GM12878 (cell line): ENCODE results near the gene SGMS1. TPM values are rescaled to one million over a fixed set of nuclear protein-coding genes. Genes with fewer than 3 reads are reported as not detected.

Source experiments
- ATAC-seq: fragments of 200-7000 bp; cut with Tn5 transposase; 3 replicates; pipeline ENCODE4 v1.9.1; 2020; ENCODE audit warnings: mild to moderate bottlenecking, moderate library complexity
- BruUV-seq: library from RNA; stranded (reverse); fragments of 400-500 nt; replicated peaks from 2 replicates; lab custom pipeline; 2021; lab: Mats Ljungman, UMichigan
- CTCF ChIA-PET: fragments of 300-600 bp; sonication (Branson Sonifier 250); formaldehyde crosslinking; extraction: SDS; loops from one replicate; lab custom pipeline; 2021; ENCODE audit warnings: inconsistent platforms; lab: Yijun Ruan, JAX
- POLR2A ChIA-PET: fragments of 350-600 bp; formaldehyde crosslinking; extraction: SDS; loops from one replicate; lab custom pipeline; 2021; ENCODE audit warnings: inconsistent platforms; lab: Charles Lee
- RAD21 ChIA-PET: fragments of 300-600 bp; sonication (Branson Sonifier 250); formaldehyde crosslinking; loops from one replicate; lab custom pipeline; 2023; ENCODE audit warnings: antibody characterized with exemption; ENCODE audit not compliant: unreplicated experiment; lab: Charles Lee
- SMC1A ChIA-PET: fragments of 300-600 bp; sonication (Branson Sonifier 250); formaldehyde crosslinking; loops from one replicate; lab custom pipeline; 2023; ENCODE audit not compliant: unreplicated experiment, uncharacterized antibody; lab: Charles Lee
- DNase-seq: peaks from one replicate; pipeline ENCODE4 v3.0.0-alpha.2; 2011; ENCODE audit warnings: low read depth, low spot score
- FAIRE-seq: peaks from 3 replicates; lab custom pipeline; 2011; peaks lifted over from hg19 to GRCh38; lab: Jason Lieb, UNC
- H2AFZ ChIP-seq: 2 replicates; pipeline ENCODE4 v1.6.0; 2011; ENCODE audit warnings: low read depth, low read length, control low read depth; ENCODE audit not compliant: control insufficient read depth
- H3K27ac ChIP-seq: 2 replicates; pipeline ENCODE4 v1.5.1; 2011; ENCODE audit warnings: control low read depth; ENCODE audit not compliant: control insufficient read depth, insufficient read depth
- H3K27me3 ChIP-seq, 2 experiments: replicated peaks in 1 of 2; 2 replicates each; pipeline versions ENCODE4 v1.6.0 to v1.6.1; 2011; ENCODE audit warnings: low read length in 1 of 2; ENCODE audit not compliant: control insufficient read depth in 2 of 2, insufficient read depth in 2 of 2
- H3K36me3 ChIP-seq, 2 experiments: 2 replicates each; pipeline ENCODE4 v1.5.1; 2011; ENCODE audit warnings: low read length in 1 of 2; ENCODE audit not compliant: control insufficient read depth in 2 of 2, insufficient read depth in 2 of 2
- H3K4me1 ChIP-seq: 2 replicates; pipeline ENCODE4 v1.6.1; 2011; ENCODE audit warnings: mild to moderate bottlenecking, low read length, moderate library complexity, mixed read lengths; ENCODE audit not compliant: control insufficient read depth, insufficient read depth
- H3K4me2 ChIP-seq: 2 replicates; pipeline ENCODE4 v1.6.0; 2011; ENCODE audit warnings: control low read depth; ENCODE audit not compliant: control insufficient read depth, insufficient read depth
- H3K4me3 ChIP-seq: fragments of 200-600 bp; sonication (generic); 2 replicates; pipeline ENCODE4 v1.5.1; 2016
- H3K79me2 ChIP-seq: 2 replicates; pipeline ENCODE4 v1.6.0; 2011; ENCODE audit warnings: low read length; ENCODE audit not compliant: control insufficient read depth, insufficient read depth
- H3K9ac ChIP-seq: 2 replicates; pipeline ENCODE4 v1.8.0; 2011; ENCODE audit warnings: low read length, control low read depth, mixed read lengths; ENCODE audit not compliant: control insufficient read depth, insufficient read depth
- H3K9me3 ChIP-seq: replicated peaks from 3 replicates; pipeline ENCODE4 v1.5.1; 2011; ENCODE audit warnings: mild to moderate bottlenecking, low read length; ENCODE audit not compliant: control insufficient read depth, insufficient read depth
- H4K20me1 ChIP-seq: 2 replicates; pipeline ENCODE4 v1.6.0; 2011; ENCODE audit not compliant: control insufficient read depth, insufficient read depth
- ATF3 ChIP-seq: IDR thresholded peaks from 2 replicates; pipeline ENCODE4 v1.6.1; 2011; ENCODE audit warnings: low read depth, mild to moderate bottlenecking, low read length, moderate library complexity, borderline replicate concordance; ENCODE audit errors: extremely low read depth
- CBX3 ChIP-seq: fragments of 200-600 bp; sonication (generic); IDR thresholded peaks from 2 replicates; pipeline ENCODE4 v1.6.1; 2016; ENCODE audit warnings: low read depth, borderline replicate concordance
- FOXK2 ChIP-seq: fragments of 450-650 bp; IDR thresholded peaks from 2 replicates; pipeline ENCODE4 v1.6.1; 2017; ENCODE audit warnings: mild to moderate bottlenecking, moderate library complexity
- HDAC2 ChIP-seq: fragments of 200-600 bp; sonication (generic); IDR thresholded peaks from 2 replicates; pipeline ENCODE4 v1.6.1; 2017
- HDAC6 ChIP-seq: fragments of 200-600 bp; sonication (generic); IDR thresholded peaks from one replicate; pipeline ENCODE4 v1.8.0; 2017; ENCODE audit warnings: antibody characterized with exemption; ENCODE audit not compliant: unreplicated experiment
- IRF5 ChIP-seq: fragments of 450-650 bp; IDR thresholded peaks from 2 replicates; pipeline ENCODE4 v1.6.1; 2017; ENCODE audit warnings: borderline replicate concordance
- JUNB ChIP-seq: IDR thresholded peaks from 2 replicates; pipeline ENCODE4 v1.6.1; 2016; ENCODE audit warnings: antibody characterized with exemption, mild to moderate bottlenecking
- RELB ChIP-seq: fragments of 450-650 bp; IDR thresholded peaks from 2 replicates; pipeline ENCODE4 v1.6.1; 2017; ENCODE audit warnings: low read depth, mild to moderate bottlenecking, moderate library complexity
- RFX5 ChIP-seq: IDR thresholded peaks from 2 replicates; pipeline ENCODE4 v1.6.1; 2011; ENCODE audit warnings: low read depth, low read length, improper control_type of control experiment
- SMAD5 ChIP-seq: IDR thresholded peaks from 2 replicates; pipeline ENCODE4 v1.6.1; 2016; ENCODE audit warnings: antibody characterized with exemption, low read depth
- SMC3 ChIP-seq: IDR thresholded peaks from 2 replicates; pipeline ENCODE4 v1.6.1; 2011; ENCODE audit warnings: low read length, improper control_type of control experiment, borderline replicate concordance
- in situ Hi-C: fragments of 300-500 bp; cut with MboI; formaldehyde crosslinking; loops from 9 replicates; pipeline ENCODE4 v1.14.3; 2018; ENCODE audit warnings: mixed read lengths
- intact Hi-C: fragments of 100-400 bp; cut with micrococcal nuclease; formaldehyde crosslinking; loops from one replicate; pipeline ENCODE4 v1.14.2; 2022; ENCODE audit not compliant: unreplicated experiment
- polyA plus RNA-seq, 11 experiments: library from polyadenylated mRNA; depleted of rRNA in 4 of 11; unstranded in 6 of 11; stranded (reverse) in 5 of 11; fragments of >200 nt; fragmentation: Nextera tagmentation in 4 of 11; fragmentation: Illumina TruSeq in 1 of 11; extraction: Ambion mirVana in 4 of 11; extraction: Trizol in 1 of 11; gene quantifications; 1 replicate in 1 of 11; 2 replicates in 10 of 11; pipeline versions ENCODE4 v1.2.1 to v1.2.3, GENCODE V29; 2011 to 2016; ENCODE audit warnings: inconsistent platforms in 2 of 11, missing spikeins in 2 of 11, low read depth in 1 of 11
- total RNA-seq, 4 experiments: library from RNA; depleted of rRNA in 3 of 4; stranded (reverse); fragments of >200 nt in 3 of 4; fragmentation: Illumina TruSeq in 1 of 4; extraction: Trizol in 1 of 4; gene quantifications; 2 replicates each; pipeline versions ENCODE4 v1.2.1 to v1.2.3, GENCODE V29; 2013 to 2021
- TF ChIP-seq, protein P1 (sequence below): fragments of 450-650 bp; IDR thresholded peaks from 2 replicates; pipeline ENCODE4 v1.6.1; 2016; ENCODE audit warnings: mild to moderate bottlenecking
- TF ChIP-seq, protein P2 (sequence below): fragments of 450-650 bp; IDR thresholded peaks from 2 replicates; pipeline ENCODE4 v1.6.1; 2018; ENCODE audit warnings: mild to moderate bottlenecking, low read depth, moderate library complexity; ENCODE audit not compliant: partially characterized antibody

Gene SGMS1
- total and polyA plus RNA-seq, 10 of the 15 experiments (the other 5 are each of a cell fraction or from before 2014, with no cell fraction given) = 1.4 to 14.5 (median 4.9) TPM

GRCh38 chr10:50472914-50473313, 150.8 kb downstream of the SGMS1 start:
- in situ Hi-C loops = no loop called here
- POLR2A ChIA-PET = no interaction called here
- no peak for TF ChIP-seq ATF3
- no peak for TF ChIP-seq HDAC2
- TF ChIP-seq JUNB = no peak
- no peak for TF ChIP-seq SMC3
- TF ChIP-seq, protein P1, sequence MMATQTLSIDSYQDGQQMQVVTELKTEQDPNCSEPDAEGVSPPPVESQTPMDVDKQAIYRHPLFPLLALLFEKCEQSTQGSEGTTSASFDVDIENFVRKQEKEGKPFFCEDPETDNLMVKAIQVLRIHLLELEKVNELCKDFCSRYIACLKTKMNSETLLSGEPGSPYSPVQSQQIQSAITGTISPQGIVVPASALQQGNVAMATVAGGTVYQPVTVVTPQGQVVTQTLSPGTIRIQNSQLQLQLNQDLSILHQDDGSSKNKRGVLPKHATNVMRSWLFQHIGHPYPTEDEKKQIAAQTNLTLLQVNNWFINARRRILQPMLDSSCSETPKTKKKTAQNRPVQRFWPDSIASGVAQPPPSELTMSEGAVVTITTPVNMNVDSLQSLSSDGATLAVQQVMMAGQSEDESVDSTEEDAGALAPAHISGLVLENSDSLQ = no peak
- TF ChIP-seq CBX3 = no peak
- TF ChIP-seq RELB = no peak
- TF ChIP-seq, protein P2, sequence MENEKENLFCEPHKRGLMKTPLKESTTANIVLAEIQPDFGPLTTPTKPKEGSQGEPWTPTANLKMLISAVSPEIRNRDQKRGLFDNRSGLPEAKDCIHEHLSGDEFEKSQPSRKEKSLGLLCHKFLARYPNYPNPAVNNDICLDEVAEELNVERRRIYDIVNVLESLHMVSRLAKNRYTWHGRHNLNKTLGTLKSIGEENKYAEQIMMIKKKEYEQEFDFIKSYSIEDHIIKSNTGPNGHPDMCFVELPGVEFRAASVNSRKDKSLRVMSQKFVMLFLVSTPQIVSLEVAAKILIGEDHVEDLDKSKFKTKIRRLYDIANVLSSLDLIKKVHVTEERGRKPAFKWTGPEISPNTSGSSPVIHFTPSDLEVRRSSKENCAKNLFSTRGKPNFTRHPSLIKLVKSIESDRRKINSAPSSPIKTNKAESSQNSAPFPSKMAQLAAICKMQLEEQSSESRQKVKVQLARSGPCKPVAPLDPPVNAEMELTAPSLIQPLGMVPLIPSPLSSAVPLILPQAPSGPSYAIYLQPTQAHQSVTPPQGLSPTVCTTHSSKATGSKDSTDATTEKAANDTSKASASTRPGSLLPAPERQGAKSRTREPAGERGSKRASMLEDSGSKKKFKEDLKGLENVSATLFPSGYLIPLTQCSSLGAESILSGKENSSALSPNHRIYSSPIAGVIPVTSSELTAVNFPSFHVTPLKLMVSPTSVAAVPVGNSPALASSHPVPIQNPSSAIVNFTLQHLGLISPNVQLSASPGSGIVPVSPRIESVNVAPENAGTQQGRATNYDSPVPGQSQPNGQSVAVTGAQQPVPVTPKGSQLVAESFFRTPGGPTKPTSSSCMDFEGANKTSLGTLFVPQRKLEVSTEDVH = no peak
- TF ChIP-seq FOXK2 = no peak
- no peak for TF ChIP-seq RFX5
- TF ChIP-seq IRF5 = no peak
- TF ChIP-seq HDAC6 = no peak
- no peak for TF ChIP-seq SMAD5

More at GRCh38 chr10:50472914-50473313, 150.8 kb downstream of the SGMS1 start:
- H3K4me2 ChIP-seq = no peak overlapping the region
- ATAC-seq = no peak
- no peak overlapping the region for H3K27ac ChIP-seq
- SMC1A ChIA-PET = interaction anchor here (0.9 to 1.8 kb wide), 5 partner anchors 10 to 227 kb away, joined by 3 to 6 read pairs (median 4); no protein-coding TSS in a partner anchor
- intact Hi-C loops = no loop called here
- no peaks in the 10 kb centered on the region; a peak in 1 of 4 replicates for H3K36me3 ChIP-seq
- H3K4me3 ChIP-seq = no peak overlapping the region
- no peaks in the 10 kb centered on the region for H3K27me3 ChIP-seq
- CTCF ChIA-PET = no interaction called here
- RAD21 ChIA-PET = interaction anchor here (1.9 kb wide), 1 partner anchor 35 kb away, joined by 4 read pairs; no protein-coding TSS in a partner anchor
- peaks cover 32% of the 10 kb centered on the region for H3K4me1 ChIP-seq
- no TSS peak for BruUV-seq
- no peak for DNase-seq
- H2AFZ ChIP-seq = no peak overlapping the region
- no peak overlapping the region for H3K9ac ChIP-seq
- no peak for FAIRE-seq
- peaks cover 11% of the 10 kb centered on the region; the same call in 2 of the 3 replicates for H3K9me3 ChIP-seq
- no peaks in the 10 kb centered on the region; the same call in none of the 2 replicates for H3K79me2 ChIP-seq
- no peaks in the 10 kb centered on the region for H4K20me1 ChIP-seq
